Ovary (tissue), 9 donors: ENCODE results near the gene PCYT2. TPM values are rescaled to one million over a fixed set of nuclear protein-coding genes. Genes with fewer than 3 reads are reported as not detected.

ENCODE experiments used
- DNase-seq, 5 donors: peaks; one replicate each; pipeline ENCODE4 v3.0.0-alpha.2; 2019 to 2020
- H3K27ac ChIP-seq, 2 donors: fragments of 200-600 bp; one replicate each; pipeline versions ENCODE4 v1.5.1 to v1.8.0; 2019 to 2022
- H3K27me3 ChIP-seq: fragments of 200-600 bp; one replicate; pipeline ENCODE4 v1.8.0; 2022
- H3K36me3 ChIP-seq: fragments of 200-600 bp; sonication (generic); one replicate; pipeline ENCODE4 v1.5.1; 2019
- H3K4me1 ChIP-seq: one replicate; pipeline ENCODE4 v1.8.1; 2013; ENCODE audit warnings: mild to moderate bottlenecking, moderate library complexity; ENCODE audit not compliant: insufficient read depth
- H3K4me3 ChIP-seq: fragments of 200-600 bp; sonication (generic); one replicate; pipeline ENCODE4 v1.5.1; 2017
- H3K9me3 ChIP-seq, 2 donors: fragments of 200-600 bp in 1 of 2; sonication (generic) in 1 of 2; one replicate each; pipeline versions ENCODE4 v1.5.1 to v1.8.1; 2013 to 2019; ENCODE audit warnings: mild to moderate bottlenecking in 1 of 2, moderate library complexity in 1 of 2
- EP300 ChIP-seq: sonication (generic); formaldehyde crosslinking; IDR thresholded peaks from one replicate; pipeline ENCODE4 v1.6.1; 2017; ENCODE audit warnings: antibody characterized with exemption
- POLR2A ChIP-seq: fragments of 450-650 bp; IDR thresholded peaks from one replicate; pipeline ENCODE4 v1.6.1; 2017; ENCODE audit warnings: antibody characterized with exemption, mild to moderate bottlenecking, moderate library complexity
- WGBS, 3 donors: extraction: QIAGEN DNeasy Blood & Tissue Kit in 1 of 3; methylation state at CpG; one replicate each; pipeline versions ENCODE4 v1.1.5 to v1.1.7; 2013 to 2017; 5-methylcytosine and 5-hydroxymethylcytosine counted together
- intact Hi-C, 4 donors: fragments of 100-400 bp; cut with DNase I; formaldehyde crosslinking; loops; one replicate each; pipeline versions ENCODE4 v1.11.0 to v1.15.1; 2022 to 2023
- polyA plus RNA-seq, 2 donors: library from polyadenylated mRNA; stranded (reverse); fragments of 200-250 nt in 1 of 2; fragments of 350-450 nt in 1 of 2; fragmentation: Illumina TruSeq in 1 of 2; extraction: RNeasy Lipid Tissue Mini Kit (QIAGEN cat#74804) in 1 of 2; gene quantifications; one replicate each; pipeline ENCODE4 v1.2.3, GENCODE V29; 2013 to 2014
- total RNA-seq, 7 donors: library from RNA; depleted of rRNA in 2 of 7; stranded (reverse); fragments of >200 nt in 2 of 7; fragmentation: NEBNext Ultra II Directional in 3 of 7; extraction: Animal tissue kit (Norgen Biotek cat#: 25700) in 3 of 7; gene quantifications; one replicate each; pipeline versions ENCODE4 v1.1.0 to v1.2.4, GENCODE V29; 2016 to 2023
- TF ChIP-seq, protein P1 (sequence below), 3 donors: fragments of 450-650 bp in 2 of 3; fragments of 200-600 bp in 1 of 3; IDR thresholded peaks; one replicate each; pipeline versions ENCODE4 v1.5.1 to v1.8.0; 2016 to 2022; ENCODE audit warnings: antibody characterized with exemption in 3 of 3, mild to moderate bottlenecking in 1 of 3
- donor health status: DM: no; HTN: no; CAD: no; lungs with moderate emphysema.
- donor health status: DM: no; HTN: no; CAD: no.
- donor health status: Bipolar disorder and iron deficiency.
- donor health status: DM: yes; HTN: yes; CAD: no.
- donor health status: DM: no; HTN: no; CAD: no.
- donor health status: DM: yes; HTN: yes; CAD: no.

Gene PCYT2
- total and polyA plus RNA-seq, 9 donors: 12.6 to 71.4 (median 25.7) TPM

DNA sequence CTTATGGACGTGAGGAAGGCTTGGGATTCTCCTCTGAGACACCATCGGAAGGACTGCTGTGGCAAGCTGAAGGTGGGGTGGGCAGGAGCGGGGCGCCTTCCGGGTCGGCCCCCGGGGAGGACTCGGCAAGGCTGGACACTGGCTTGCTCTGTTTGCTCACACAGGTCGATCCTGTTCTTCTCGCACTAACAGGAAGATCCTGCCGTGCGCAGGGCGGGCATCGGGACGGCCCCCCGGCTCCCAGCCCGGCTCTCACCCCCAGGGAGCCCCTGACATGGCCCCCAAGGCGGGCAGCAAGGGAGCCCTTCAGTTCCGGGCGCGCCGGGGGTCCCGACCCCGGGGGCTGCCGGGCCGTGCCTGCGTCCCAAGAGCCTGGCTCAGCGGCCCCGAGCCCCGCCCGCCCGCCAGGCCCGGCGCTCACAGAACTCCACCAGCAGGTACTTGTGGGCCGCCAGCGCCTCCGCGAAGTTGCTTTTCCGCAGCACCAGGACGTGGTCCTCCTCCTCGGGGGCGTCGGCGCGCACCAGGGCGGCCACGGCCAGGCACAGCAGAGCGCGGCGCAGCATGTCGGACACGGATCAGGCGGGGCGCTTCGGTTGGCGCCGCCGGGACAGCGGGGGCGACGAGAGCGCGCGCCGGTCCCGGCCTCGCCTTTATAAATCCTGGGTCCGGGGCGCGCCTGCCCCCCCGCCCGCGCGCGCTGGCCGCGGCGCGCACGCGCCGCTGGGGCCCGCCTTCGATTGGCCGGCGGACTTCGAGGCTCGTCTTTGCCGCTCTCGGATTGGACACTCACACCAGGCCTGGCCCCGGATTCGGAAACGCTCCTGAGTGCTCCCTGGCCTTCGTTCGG, 51.1 kb downstream of the PCYT2 start, which contains the start of gene P4HB:
TSS of gene P4HB (minus strand) at position 630 of the 850 bp plus-strand sequence. CDS start at position 566, 64 bp downstream.
- H3K4me1 ChIP-seq: peaks cover 12% of the 10 kb centered on the region

GRCh38 chr17:81858967-81859905, 52.0 kb downstream of the PCYT2 start:
- Histone ChIP-seq H3K4me3 (peak overlapping the region; percentile 89), H3K36me3 (no peaks in the 10 kb centered on the region), H3K4me1 (peaks cover 12% of the 10 kb centered on the region), H3K27ac (peak overlapping the region in 1 of 2 donors; percentile 82), H3K9me3 (no peaks in the 10 kb centered on the region), H3K27me3 (no peaks in the 10 kb centered on the region)
- DNase-seq: no peak
- TF ChIP-seq POLR2A: no peak
- TF ChIP-seq, protein P1, sequence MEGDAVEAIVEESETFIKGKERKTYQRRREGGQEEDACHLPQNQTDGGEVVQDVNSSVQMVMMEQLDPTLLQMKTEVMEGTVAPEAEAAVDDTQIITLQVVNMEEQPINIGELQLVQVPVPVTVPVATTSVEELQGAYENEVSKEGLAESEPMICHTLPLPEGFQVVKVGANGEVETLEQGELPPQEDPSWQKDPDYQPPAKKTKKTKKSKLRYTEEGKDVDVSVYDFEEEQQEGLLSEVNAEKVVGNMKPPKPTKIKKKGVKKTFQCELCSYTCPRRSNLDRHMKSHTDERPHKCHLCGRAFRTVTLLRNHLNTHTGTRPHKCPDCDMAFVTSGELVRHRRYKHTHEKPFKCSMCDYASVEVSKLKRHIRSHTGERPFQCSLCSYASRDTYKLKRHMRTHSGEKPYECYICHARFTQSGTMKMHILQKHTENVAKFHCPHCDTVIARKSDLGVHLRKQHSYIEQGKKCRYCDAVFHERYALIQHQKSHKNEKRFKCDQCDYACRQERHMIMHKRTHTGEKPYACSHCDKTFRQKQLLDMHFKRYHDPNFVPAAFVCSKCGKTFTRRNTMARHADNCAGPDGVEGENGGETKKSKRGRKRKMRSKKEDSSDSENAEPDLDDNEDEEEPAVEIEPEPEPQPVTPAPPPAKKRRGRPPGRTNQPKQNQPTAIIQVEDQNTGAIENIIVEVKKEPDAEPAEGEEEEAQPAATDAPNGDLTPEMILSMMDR (IDR thresholded peaks at IDR 0.05): no peak
- TF ChIP-seq EP300: no peak
- WGBS, 3 donors: 30 to 43% (median 41%) methylated on average over 23 of the region's 23 CpGs
- intact Hi-C loops: no loop called here

More for the DNA sequence above, 51.1 kb downstream of the PCYT2 start, which contains the start of gene P4HB:
- Histone ChIP-seq H3K27me3 (no peaks in the 10 kb centered on the region), H3K4me3 (peak within 1 kb of the TSS; percentile 89), H3K27ac (peak within 1 kb of the TSS; percentile 74 to 94), H3K36me3 (no peaks in the 10 kb centered on the region), H3K9me3 (no peaks in the 10 kb centered on the region)
- peak; percentile 68 for TF ChIP-seq POLR2A
- TF ChIP-seq, protein P1 (IDR thresholded peaks at IDR 0.05): no peak
- 0 to 1% (median 0%) methylated on average over 32 to 95 of the region's 95 CpGs for WGBS, 3 donors
- DNase-seq: peak in 1 of 5 donors; percentile 32
- intact Hi-C loops: no loop called here

GRCh38 chr17:81858170-81858966, 52.8 kb downstream of the PCYT2 start:
- no peaks in the 10 kb centered on the region for H3K27me3 ChIP-seq
- no peaks in the 10 kb centered on the region for H3K36me3 ChIP-seq
- H3K9me3 ChIP-seq: no peaks in the 10 kb centered on the region
- 72 to 81% (median 79%) methylated on average over 30 of the region's 30 CpGs for WGBS, 3 donors
- no peak overlapping the region for H3K27ac ChIP-seq
- H3K4me3 ChIP-seq: no peak overlapping the region
- intact Hi-C loops: no loop called here
- H3K4me1 ChIP-seq: peaks cover 12% of the 10 kb centered on the region
- TF ChIP-seq, protein P1 (IDR thresholded peaks at IDR 0.05): no peak
- TF ChIP-seq POLR2A (no peak), EP300 (no peak)
- DNase-seq: no peak
